Measurements from ENCODE around the gene SRGAP3.

GRCh38 chr3:8963137-8963853, 286.2 kb downstream of the SRGAP3 start, which contains the start of gene RAD18:
- no peak for TF ChIP-seq CTCF (IDR thresholded peaks at IDR 0.05)
- no peak for TF ChIP-seq EP300 (IDR thresholded peaks at IDR 0.05; ENCODE audit: low read depth)
- peak; percentile 34 for TF ChIP-seq POLR2A (IDR thresholded peaks at IDR 0.05)
